K562 (cell line): ENCODE measurements around the gene CHGA.

ENCODE experiments used
- CBX5 ChIP-seq: IDR thresholded peaks from 2 replicates; pipeline ENCODE4 v1.6.1; 2014; ENCODE audit warnings: low read depth, borderline replicate concordance
- CCAR2 ChIP-seq: fragments of 200-400 bp; formaldehyde crosslinking; IDR thresholded peaks from 2 replicates; pipeline ENCODE4 v1.6.1; 2017; ENCODE audit warnings: mild to moderate bottlenecking, low read depth, low read length
- DACH1 ChIP-seq: fragments of 450-650 bp; IDR thresholded peaks from 2 replicates; pipeline ENCODE4 v1.6.1; 2018; ENCODE audit not compliant: partially characterized antibody
- E4F1 ChIP-seq: fragments of 250-450 bp; sonication (Bioruptor Pico); IDR thresholded peaks from 2 replicates; pipeline ENCODE4 v1.5.0; 2021; ENCODE audit warnings: mild to moderate bottlenecking, borderline replicate concordance
- OTX1 ChIP-seq: fragments of 450-650 bp; formaldehyde crosslinking; IDR thresholded peaks from 2 replicates; pipeline ENCODE4 v1.4.0; 2022; ENCODE audit warnings: mild to moderate bottlenecking
- SMARCE1 ChIP-seq: fragments of 450-650 bp; IDR thresholded peaks from 2 replicates; pipeline ENCODE4 v1.7.1; 2016; ENCODE audit warnings: mild to moderate bottlenecking
- ZNF766 ChIP-seq: fragments of 200-800 bp; sonication (Bioruptor generic); conservative IDR thresholded peaks from 2 replicates; pipeline ENCODE4 v1.6.1; 2016; ENCODE audit warnings: missing genetic modification characterization, missing compliant biosample characterization
- TF ChIP-seq, protein P1 (sequence below): fragments of 250-450 bp; sonication (Bioruptor Pico); IDR thresholded peaks from 2 replicates; pipeline ENCODE4 v1.5.0; 2020; ENCODE audit warnings: mild to moderate bottlenecking
- TF ChIP-seq, protein P2 (sequence below): sonication (generic); formaldehyde crosslinking; IDR thresholded peaks from 2 replicates; pipeline ENCODE4 v1.8.1; 2023; ENCODE audit warnings: mild to moderate bottlenecking, missing genetic modification reagents

DNA sequence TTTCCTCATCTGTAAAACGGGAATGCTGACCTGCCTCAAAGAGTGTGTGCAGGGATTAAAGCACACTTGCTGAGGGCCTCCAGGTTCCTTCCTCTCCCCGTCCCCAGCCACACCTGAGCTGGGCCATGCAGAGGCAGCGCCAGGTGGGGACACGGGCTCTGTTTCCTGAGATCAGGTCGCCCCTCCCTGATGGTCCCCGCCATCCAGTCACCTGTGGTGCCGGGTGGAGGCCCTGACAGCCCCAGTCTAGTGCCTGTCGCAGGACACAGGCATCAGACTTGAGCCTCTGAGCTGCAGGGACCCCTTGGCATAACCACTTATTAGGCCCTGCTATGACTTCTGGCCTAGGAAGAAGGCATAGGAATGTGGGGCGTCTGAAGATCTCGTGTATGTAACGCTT is 12.5 kb downstream of the CHGA start:
- TF ChIP-seq DACH1 (no peak), CCAR2 (no peak), ZNF766 (CRISPR knock-in tag) (no peak), SMARCE1 (no peak), CBX5 (no peak), E4F1 (CRISPR knock-in tag) (no peak), OTX1 (CRISPR knock-in tag) (no peak)
- TF ChIP-seq, protein P1, sequence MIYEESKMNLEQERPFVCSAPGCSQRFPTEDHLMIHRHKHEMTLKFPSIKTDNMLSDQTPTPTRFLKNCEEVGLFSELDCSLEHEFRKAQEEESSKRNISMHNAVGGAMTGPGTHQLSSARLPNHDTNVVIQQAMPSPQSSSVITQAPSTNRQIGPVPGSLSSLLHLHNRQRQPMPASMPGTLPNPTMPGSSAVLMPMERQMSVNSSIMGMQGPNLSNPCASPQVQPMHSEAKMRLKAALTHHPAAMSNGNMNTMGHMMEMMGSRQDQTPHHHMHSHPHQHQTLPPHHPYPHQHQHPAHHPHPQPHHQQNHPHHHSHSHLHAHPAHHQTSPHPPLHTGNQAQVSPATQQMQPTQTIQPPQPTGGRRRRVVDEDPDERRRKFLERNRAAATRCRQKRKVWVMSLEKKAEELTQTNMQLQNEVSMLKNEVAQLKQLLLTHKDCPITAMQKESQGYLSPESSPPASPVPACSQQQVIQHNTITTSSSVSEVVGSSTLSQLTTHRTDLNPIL (CRISPR knock-in tag) = no peak
- TF ChIP-seq, protein P2, sequence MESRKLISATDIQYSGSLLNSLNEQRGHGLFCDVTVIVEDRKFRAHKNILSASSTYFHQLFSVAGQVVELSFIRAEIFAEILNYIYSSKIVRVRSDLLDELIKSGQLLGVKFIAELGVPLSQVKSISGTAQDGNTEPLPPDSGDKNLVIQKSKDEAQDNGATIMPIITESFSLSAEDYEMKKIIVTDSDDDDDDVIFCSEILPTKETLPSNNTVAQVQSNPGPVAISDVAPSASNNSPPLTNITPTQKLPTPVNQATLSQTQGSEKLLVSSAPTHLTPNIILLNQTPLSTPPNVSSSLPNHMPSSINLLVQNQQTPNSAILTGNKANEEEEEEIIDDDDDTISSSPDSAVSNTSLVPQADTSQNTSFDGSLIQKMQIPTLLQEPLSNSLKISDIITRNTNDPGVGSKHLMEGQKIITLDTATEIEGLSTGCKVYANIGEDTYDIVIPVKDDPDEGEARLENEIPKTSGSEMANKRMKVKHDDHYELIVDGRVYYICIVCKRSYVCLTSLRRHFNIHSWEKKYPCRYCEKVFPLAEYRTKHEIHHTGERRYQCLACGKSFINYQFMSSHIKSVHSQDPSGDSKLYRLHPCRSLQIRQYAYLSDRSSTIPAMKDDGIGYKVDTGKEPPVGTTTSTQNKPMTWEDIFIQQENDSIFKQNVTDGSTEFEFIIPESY (CRISPR knock-in tag) = no peak
